Muscle layer of duodenum (tissue), 2 donors: ENCODE measurements around the gene ADARB1.

Source experiments
- H3K27ac ChIP-seq: one replicate; pipeline ENCODE4 v1.7.0; 2013; ENCODE audit warnings: mild to moderate bottlenecking, low read length
- H3K27me3 ChIP-seq: one replicate; pipeline ENCODE4 v1.7.0; 2013; ENCODE audit warnings: low read depth, mild to moderate bottlenecking, control low read depth, low read length
- H3K36me3 ChIP-seq, 2 donors: one replicate each; pipeline ENCODE4 v1.7.0; 2013; ENCODE audit warnings: low read length in 2 of 2, control low read depth in 1 of 2, mild to moderate bottlenecking in 1 of 2; ENCODE audit not compliant: insufficient read depth in 2 of 2, control insufficient read depth in 1 of 2
- H3K4me1 ChIP-seq, 2 donors: one replicate each; pipeline ENCODE4 v1.7.0; 2013; ENCODE audit warnings: low read length in 2 of 2, mild to moderate bottlenecking in 2 of 2, control low read depth in 1 of 2, moderate library complexity in 1 of 2; ENCODE audit not compliant: insufficient read depth in 2 of 2, control insufficient read depth in 1 of 2
- H3K4me3 ChIP-seq, 2 donors: one replicate each; pipeline ENCODE4 v1.7.0; 2013; ENCODE audit warnings: low read length in 2 of 2, low read depth in 1 of 2, mild to moderate bottlenecking in 1 of 2
- H3K9me3 ChIP-seq, 2 donors: one replicate each; pipeline ENCODE4 v1.7.0; 2013; ENCODE audit warnings: low read length in 2 of 2, control low read depth in 1 of 2, mild to moderate bottlenecking in 1 of 2; ENCODE audit not compliant: control insufficient read depth in 1 of 2
- donor health status: healthy.

The ADARB1 gene

GRCh38 chr21:45059121-45059520 lies 15.3 kb upstream of the ADARB1 start:
- no peaks in the 10 kb centered on the region for H3K9me3 ChIP-seq
- no peak overlapping the region for H3K27ac ChIP-seq
- H3K4me1 ChIP-seq: no peaks in the 10 kb centered on the region
- H3K27me3 ChIP-seq: peaks cover 4% of the 10 kb centered on the region
- no peaks in the 10 kb centered on the region for H3K36me3 ChIP-seq
- no peak overlapping the region for H3K4me3 ChIP-seq

- Histone ChIP-seq H3K36me3 (no peaks in the 10 kb centered on the region), H3K4me3 (no peak overlapping the region), H3K27me3 (peaks cover under 1% of the 10 kb centered on the region), H3K27ac (no peak overlapping the region), H3K9me3 (no peaks in the 10 kb centered on the region), H3K4me1 (no peaks in the 10 kb centered on the region)
Measured at GRCh38 chr21:45060089-45060488, 14.3 kb upstream of the ADARB1 start.

- no peak overlapping the region for H3K27ac ChIP-seq
- no peak overlapping the region for H3K4me3 ChIP-seq
- H3K9me3 ChIP-seq: no peaks in the 10 kb centered on the region
- H3K27me3 ChIP-seq: no peaks in the 10 kb centered on the region
- H3K36me3 ChIP-seq: no peaks in the 10 kb centered on the region
- no peaks in the 10 kb centered on the region for H3K4me1 ChIP-seq
Measured at GRCh38 chr21:45060675-45061311, 13.6 kb upstream of the ADARB1 start.

- H3K9me3 ChIP-seq: no peaks in the 10 kb centered on the region
Measured at GRCh38 chr21:45064091-45064490, 10.3 kb upstream of the ADARB1 start.

GRCh38 chr21:45064618-45065399 lies 9.6 kb upstream of the ADARB1 start:
- no peaks in the 10 kb centered on the region for H3K36me3 ChIP-seq
- no peaks in the 10 kb centered on the region for H3K4me1 ChIP-seq
- H3K27me3 ChIP-seq: no peaks in the 10 kb centered on the region
- H3K4me3 ChIP-seq: no peak overlapping the region
- no peak overlapping the region for H3K27ac ChIP-seq
- no peaks in the 10 kb centered on the region for H3K9me3 ChIP-seq

More at GRCh38 chr21:45064091-45064490, 10.3 kb upstream of the ADARB1 start:
- no peaks in the 10 kb centered on the region for H3K27me3 ChIP-seq
- H3K4me1 ChIP-seq: no peaks in the 10 kb centered on the region
- H3K36me3 ChIP-seq: no peaks in the 10 kb centered on the region
- H3K27ac ChIP-seq: no peak overlapping the region
- H3K4me3 ChIP-seq: no peak overlapping the region

- Histone ChIP-seq H3K4me1 (no peaks in the 10 kb centered on the region), H3K27me3 (no peaks in the 10 kb centered on the region), H3K4me3 (no peak overlapping the region), H3K36me3 (no peaks in the 10 kb centered on the region), H3K27ac (no peak overlapping the region), H3K9me3 (no peaks in the 10 kb centered on the region)
Measured at GRCh38 chr21:45067462-45068285, 6.7 kb upstream of the ADARB1 start.

GRCh38 chr21:45069085-45069484 lies 5.3 kb upstream of the ADARB1 start:
- Histone ChIP-seq H3K4me1 (peaks cover 0 to 4% of the 10 kb centered on the region in 2 donors), H3K4me3 (no peak overlapping the region), H3K36me3 (no peaks in the 10 kb centered on the region), H3K27ac (no peak overlapping the region), H3K27me3 (no peaks in the 10 kb centered on the region), H3K9me3 (no peaks in the 10 kb centered on the region)

GRCh38 chr21:45069711-45070110 lies 4.7 kb upstream of the ADARB1 start:
- H3K27me3 ChIP-seq: no peaks in the 10 kb centered on the region
- H3K36me3 ChIP-seq: no peaks in the 10 kb centered on the region
- H3K9me3 ChIP-seq: no peaks in the 10 kb centered on the region
- no peak overlapping the region for H3K4me3 ChIP-seq
- no peak overlapping the region for H3K27ac ChIP-seq
- H3K4me1 ChIP-seq: peaks cover 0 to 4% of the 10 kb centered on the region in 2 donors

- Histone ChIP-seq H3K9me3 (no peaks in the 10 kb centered on the region), H3K27ac (no peak overlapping the region), H3K36me3 (no peaks in the 10 kb centered on the region)
Measured at GRCh38 chr21:45071078-45071873, 3.1 kb upstream of the ADARB1 start.

GRCh38 chr21:45071874-45072737 lies 2.3 kb upstream of the ADARB1 start:
- H3K36me3 ChIP-seq: no peaks in the 10 kb centered on the region
- no peaks in the 10 kb centered on the region for H3K9me3 ChIP-seq
- no peak overlapping the region for H3K27ac ChIP-seq
- H3K4me1 ChIP-seq: peaks cover 0 to 18% of the 10 kb centered on the region in 2 donors
- H3K4me3 ChIP-seq: no peak overlapping the region
- no peaks in the 10 kb centered on the region for H3K27me3 ChIP-seq

More at GRCh38 chr21:45071078-45071873, 3.1 kb upstream of the ADARB1 start:
- H3K4me3 ChIP-seq: no peak overlapping the region
- H3K27me3 ChIP-seq: no peaks in the 10 kb centered on the region
- H3K4me1 ChIP-seq: peaks cover 0 to 17% of the 10 kb centered on the region in 2 donors
